DMS53 treated with DMSO at 0.1 percent for 48 hours (cell line): ENCODE results near the gene EFEMP2.
A peak's percentile ranks its signal among the peaks of the same experiment; 100 is the strongest.

Experiments used
- DNase-seq: peaks from one replicate; lab custom pipeline; 2025; ENCODE audit not compliant: unreplicated experiment; lab: John Stamatoyannopoulos, UW

The EFEMP2 gene

GRCh38 chr11:65872586-65873317 lies at the start of gene EFEMP2:
TSS of gene EFEMP2 (minus strand) at chr11:65872800. CDS start at chr11:65872354, 446 bp downstream.
- no peak for DNase-seq

- no peak for DNase-seq
Measured at GRCh38 chr11:65921876-65922275, 49.3 kb upstream of the EFEMP2 start.

GRCh38 chr11:65921033-65921555 lies 48.5 kb upstream of the EFEMP2 start:
- DNase-seq: no peak

- no peak for DNase-seq
Measured at GRCh38 chr11:65920372-65920802, 47.8 kb upstream of the EFEMP2 start.

GRCh38 chr11:65919573-65920371 lies 47.2 kb upstream of the EFEMP2 start:
- no peak for DNase-seq

- DNase-seq: peak; percentile 95
Measured at GRCh38 chr11:65919141-65919572, 46.6 kb upstream of the EFEMP2 start, which contains the start of gene DRAP1. TSS of gene DRAP1 (plus strand) at chr11:65919426. CDS start at chr11:65919502, 76 bp downstream.

- DNase-seq: peak; percentile 6
Measured at GRCh38 chr11:65918211-65919140, 45.9 kb upstream of the EFEMP2 start, which contains the start of gene C11orf68. TSS of gene C11orf68 (minus strand) at chr11:65919062. CDS start at chr11:65919031, 31 bp downstream.

- no peak for DNase-seq
Measured at GRCh38 chr11:65917434-65918210, 45.0 kb upstream of the EFEMP2 start.

GRCh38 chr11:65917077-65917433 lies 44.5 kb upstream of the EFEMP2 start:
- no peak for DNase-seq

GRCh38 chr11:65916391-65916790 lies 43.8 kb upstream of the EFEMP2 start:
- DNase-seq: no peak

- DNase-seq: no peak
Measured at GRCh38 chr11:65915821-65916251, 43.2 kb upstream of the EFEMP2 start.

GRCh38 chr11:65915101-65915820 lies 42.7 kb upstream of the EFEMP2 start:
- DNase-seq: no peak

- no peak for DNase-seq
Measured at GRCh38 chr11:65912845-65913244, 40.2 kb upstream of the EFEMP2 start.

- DNase-seq: no peak
Measured at GRCh38 chr11:65911682-65912568, 39.3 kb upstream of the EFEMP2 start.

GRCh38 chr11:65907878-65908277 lies 35.3 kb upstream of the EFEMP2 start:
- no peak for DNase-seq

GRCh38 chr11:65906602-65907001 lies 34.0 kb upstream of the EFEMP2 start:
- DNase-seq: no peak

GRCh38 chr11:65903715-65904114 lies 31.1 kb upstream of the EFEMP2 start:
- no peak for DNase-seq

- DNase-seq: no peak
Measured at GRCh38 chr11:65903068-65903481, 30.5 kb upstream of the EFEMP2 start.
